H1 (cell line): ENCODE data around the gene OOSP3.

Experiments used
- CBX8 ChIP-seq: fragments of 300-800, 300-1000 bp; sonication (generic); IDR thresholded peaks from 2 replicates; pipeline ENCODE4 v1.7.1; 2016; ENCODE audit warnings: low read depth, low read length, borderline replicate concordance
- POLR2A ChIP-seq, 2 experiments: IDR thresholded peaks; 1 replicate in 1 of 2; 2 replicates in 1 of 2; pipeline ENCODE4 v1.6.1; 2011; ENCODE audit warnings: low read depth in 2 of 2, low read length in 2 of 2, mild to moderate bottlenecking in 2 of 2; ENCODE audit errors: control extremely low read depth in 1 of 2
- RFX5 ChIP-seq: IDR thresholded peaks from 2 replicates; pipeline ENCODE4 v1.6.1; 2011; ENCODE audit warnings: low read depth, low read length, improper control_type of control experiment, borderline replicate concordance
- RXRA ChIP-seq: IDR thresholded peaks from 2 replicates; pipeline ENCODE4 v1.6.1; 2011; ENCODE audit warnings: low read depth, mild to moderate bottlenecking, low read length, moderate library complexity; ENCODE audit not compliant: insufficient read depth
- SRF ChIP-seq: IDR thresholded peaks from 2 replicates; pipeline ENCODE4 v1.6.1; 2011; ENCODE audit warnings: mild to moderate bottlenecking, low read depth, low read length, moderate library complexity
- YY1 ChIP-seq: IDR thresholded peaks from 2 replicates; pipeline ENCODE4 v1.6.1; 2011; ENCODE audit warnings: low read depth, mild to moderate bottlenecking, low read length
- TF ChIP-seq, protein P1 (sequence below), 3 experiments: IDR thresholded peaks; 1 replicate in 2 of 3; 2 replicates in 1 of 3; pipeline versions ENCODE4 v1.5.1 to v1.6.1; 2011; ENCODE audit warnings: low read length in 3 of 3, mild to moderate bottlenecking in 3 of 3, inconsistent platforms in 2 of 3, low read depth in 1 of 3, moderate library complexity in 1 of 3; ENCODE audit not compliant: insufficient read depth in 1 of 3; ENCODE audit errors: control extremely low read depth in 1 of 3

DNA sequence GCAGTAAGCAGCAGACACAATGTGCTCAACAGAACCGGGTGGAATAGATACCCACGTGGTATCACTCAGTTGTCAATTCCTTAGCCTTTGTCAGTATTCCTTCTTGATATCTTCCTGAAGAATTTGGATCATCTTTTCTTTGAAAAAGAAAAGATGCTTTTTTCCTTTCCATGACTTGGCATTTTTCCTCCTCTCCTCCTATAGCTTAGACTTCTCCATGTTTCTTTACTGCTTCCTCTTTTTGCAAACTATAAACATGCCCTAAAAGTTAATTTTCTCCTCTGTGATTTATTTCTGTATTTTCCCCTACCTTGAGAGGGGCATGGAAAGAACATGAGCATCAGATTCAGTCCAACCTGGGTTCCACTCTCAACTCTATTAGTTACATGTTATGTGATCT is 45.0 kb upstream of the OOSP3 start:
- TF ChIP-seq POLR2A (IDR thresholded peaks at IDR 0.05; ENCODE audit: control extremely low read depth in 1 of 2, low read depth in 2 of 2, low read length in 2 of 2), result no peak
- TF ChIP-seq YY1, result no peak
- TF ChIP-seq CBX8, result no peak
- TF ChIP-seq, protein P1, sequence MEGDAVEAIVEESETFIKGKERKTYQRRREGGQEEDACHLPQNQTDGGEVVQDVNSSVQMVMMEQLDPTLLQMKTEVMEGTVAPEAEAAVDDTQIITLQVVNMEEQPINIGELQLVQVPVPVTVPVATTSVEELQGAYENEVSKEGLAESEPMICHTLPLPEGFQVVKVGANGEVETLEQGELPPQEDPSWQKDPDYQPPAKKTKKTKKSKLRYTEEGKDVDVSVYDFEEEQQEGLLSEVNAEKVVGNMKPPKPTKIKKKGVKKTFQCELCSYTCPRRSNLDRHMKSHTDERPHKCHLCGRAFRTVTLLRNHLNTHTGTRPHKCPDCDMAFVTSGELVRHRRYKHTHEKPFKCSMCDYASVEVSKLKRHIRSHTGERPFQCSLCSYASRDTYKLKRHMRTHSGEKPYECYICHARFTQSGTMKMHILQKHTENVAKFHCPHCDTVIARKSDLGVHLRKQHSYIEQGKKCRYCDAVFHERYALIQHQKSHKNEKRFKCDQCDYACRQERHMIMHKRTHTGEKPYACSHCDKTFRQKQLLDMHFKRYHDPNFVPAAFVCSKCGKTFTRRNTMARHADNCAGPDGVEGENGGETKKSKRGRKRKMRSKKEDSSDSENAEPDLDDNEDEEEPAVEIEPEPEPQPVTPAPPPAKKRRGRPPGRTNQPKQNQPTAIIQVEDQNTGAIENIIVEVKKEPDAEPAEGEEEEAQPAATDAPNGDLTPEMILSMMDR (IDR thresholded peaks at IDR 0.05; ENCODE audit: control extremely low read depth in 1 of 3, insufficient read depth in 1 of 3, low read depth in 1 of 3, low read length in 3 of 3), result no peak
- TF ChIP-seq RFX5, result no peak
- no peak for TF ChIP-seq SRF
- TF ChIP-seq RXRA, result no peak
